ENCODE measurements around the gene SDC3. TPM values are rescaled to one million over a fixed set of nuclear protein-coding genes. Genes with fewer than 3 reads are reported as not detected.

SDC3 gene
- total RNA-seq, 2 donors from 2014 or later = 94.1 to 143 TPM

DNA sequence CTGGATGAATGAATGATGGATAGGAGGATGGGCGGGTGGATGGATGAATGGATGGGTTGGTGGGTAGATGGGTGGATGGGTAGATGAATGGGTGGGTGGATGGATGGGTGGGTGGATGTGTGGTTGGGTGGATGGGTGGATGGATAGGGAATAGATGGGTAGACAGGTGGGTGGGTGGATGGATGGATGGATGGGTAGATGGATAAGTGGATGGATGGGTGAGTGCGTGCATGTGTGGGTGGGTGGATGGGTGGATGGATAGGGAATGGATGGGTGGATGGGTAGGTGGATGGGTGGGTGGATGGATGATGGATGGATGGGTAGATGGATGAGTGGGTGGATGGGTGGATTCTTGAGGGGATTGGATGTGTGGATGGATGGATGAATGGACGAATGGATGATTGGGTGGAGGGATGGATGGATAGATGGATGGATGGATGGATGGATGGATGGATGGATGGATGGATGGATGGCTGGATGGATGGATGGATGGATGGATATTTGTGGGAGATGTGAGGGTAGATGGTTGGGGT, 68.7 kb downstream of the SDC3 start:
- Histone ChIP-seq H3K9ac (ENCODE audit: extremely low read depth, low read length, poor library complexity, severe bottlenecking) (no peak overlapping the region), H3K4me1 (ENCODE audit: control insufficient read depth, insufficient read depth, low read length) (peaks cover 27% of the 10 kb centered on the region), H3K4me3 (ENCODE audit: low read length) (no peak overlapping the region), H3K27ac (ENCODE audit: low read depth, low read length) (no peak overlapping the region), H3K27me3 (ENCODE audit: control insufficient read depth, insufficient read depth, low read length, poor library complexity, severe bottlenecking) (no peaks in the 10 kb centered on the region), H3K9me3 (ENCODE audit: control insufficient read depth, low read length) (no peaks in the 10 kb centered on the region), H3K36me3 (ENCODE audit: control insufficient read depth, insufficient read depth, low read length) (no peaks in the 10 kb centered on the region)
- Mint-ChIP-seq H3K27me3 (ENCODE audit: insufficient read depth) (no peaks in the 10 kb centered on the region), H3K36me3 (ENCODE audit: low read depth) (no peaks in the 10 kb centered on the region), H3K9me3 (no peaks in the 10 kb centered on the region), H3K4me1 (peaks cover 60% of the 10 kb centered on the region), H3K27ac (no peak overlapping the region), H3K4me3 (no peak overlapping the region)
- TF ChIP-seq, protein P1, sequence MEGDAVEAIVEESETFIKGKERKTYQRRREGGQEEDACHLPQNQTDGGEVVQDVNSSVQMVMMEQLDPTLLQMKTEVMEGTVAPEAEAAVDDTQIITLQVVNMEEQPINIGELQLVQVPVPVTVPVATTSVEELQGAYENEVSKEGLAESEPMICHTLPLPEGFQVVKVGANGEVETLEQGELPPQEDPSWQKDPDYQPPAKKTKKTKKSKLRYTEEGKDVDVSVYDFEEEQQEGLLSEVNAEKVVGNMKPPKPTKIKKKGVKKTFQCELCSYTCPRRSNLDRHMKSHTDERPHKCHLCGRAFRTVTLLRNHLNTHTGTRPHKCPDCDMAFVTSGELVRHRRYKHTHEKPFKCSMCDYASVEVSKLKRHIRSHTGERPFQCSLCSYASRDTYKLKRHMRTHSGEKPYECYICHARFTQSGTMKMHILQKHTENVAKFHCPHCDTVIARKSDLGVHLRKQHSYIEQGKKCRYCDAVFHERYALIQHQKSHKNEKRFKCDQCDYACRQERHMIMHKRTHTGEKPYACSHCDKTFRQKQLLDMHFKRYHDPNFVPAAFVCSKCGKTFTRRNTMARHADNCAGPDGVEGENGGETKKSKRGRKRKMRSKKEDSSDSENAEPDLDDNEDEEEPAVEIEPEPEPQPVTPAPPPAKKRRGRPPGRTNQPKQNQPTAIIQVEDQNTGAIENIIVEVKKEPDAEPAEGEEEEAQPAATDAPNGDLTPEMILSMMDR (conservative IDR thresholded peaks at IDR 0.05) = no peak
- WGBS, 2 experiments (ENCODE audit: insufficient coverage in 1 of 2, insufficient read length in 1 of 2) = 97 to 100% methylated on average over 3 of the region's 3 CpGs
- no peak for DNase-seq

DNA sequence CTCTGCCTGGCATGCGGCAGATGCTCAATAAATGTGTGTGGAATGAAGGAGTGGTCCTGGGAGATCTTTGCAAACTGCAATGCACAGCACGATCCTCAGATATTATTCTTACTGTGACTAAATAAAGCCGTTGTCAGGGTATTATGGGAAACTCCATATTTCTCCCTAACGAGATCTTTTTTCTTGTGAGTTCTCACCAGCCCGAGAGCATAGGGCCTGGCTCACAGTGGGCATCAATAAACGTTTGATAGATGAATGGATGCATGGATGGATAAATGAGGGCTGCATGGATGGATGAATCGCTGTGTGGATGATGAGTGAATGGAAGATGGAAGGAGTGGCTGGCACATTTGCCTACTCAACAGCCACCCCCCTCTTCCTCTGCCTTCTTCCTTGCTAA, 69.6 kb downstream of the SDC3 start:
- Histone ChIP-seq H3K9ac (ENCODE audit: extremely low read depth, low read length, poor library complexity, severe bottlenecking) (no peak overlapping the region), H3K9me3 (ENCODE audit: control insufficient read depth, low read length) (no peaks in the 10 kb centered on the region), H3K4me1 (ENCODE audit: control insufficient read depth, insufficient read depth, low read length) (peaks cover 24% of the 10 kb centered on the region), H3K4me3 (ENCODE audit: low read length) (no peak overlapping the region), H3K27ac (ENCODE audit: low read depth, low read length) (no peak overlapping the region), H3K27me3 (ENCODE audit: control insufficient read depth, insufficient read depth, low read length, poor library complexity, severe bottlenecking) (no peaks in the 10 kb centered on the region), H3K36me3 (ENCODE audit: control insufficient read depth, insufficient read depth, low read length) (no peaks in the 10 kb centered on the region)
- Mint-ChIP-seq H3K4me1 (peaks cover 61% of the 10 kb centered on the region), H3K36me3 (ENCODE audit: low read depth) (no peaks in the 10 kb centered on the region), H3K4me3 (no peak overlapping the region), H3K27me3 (ENCODE audit: insufficient read depth) (no peaks in the 10 kb centered on the region), H3K9me3 (no peaks in the 10 kb centered on the region), H3K27ac (no peak overlapping the region)
- no peak for DNase-seq
- 95 to 100% methylated on average over 6 to 7 of the region's 7 CpGs for WGBS, 2 experiments (ENCODE audit: insufficient coverage in 1 of 2, insufficient read length in 1 of 2)
- TF ChIP-seq, protein P1 (conservative IDR thresholded peaks at IDR 0.05) = no peak

- 50 to 52% methylated on average over 1 of the region's 1 CpG for WGBS, 2 experiments (ENCODE audit: insufficient coverage in 1 of 2, insufficient read length in 1 of 2)
- Mint-ChIP-seq H3K27ac (peak overlapping the region; percentile 88), H3K36me3 (ENCODE audit: low read depth) (no peaks in the 10 kb centered on the region), H3K27me3 (ENCODE audit: insufficient read depth) (no peaks in the 10 kb centered on the region), H3K9me3 (no peaks in the 10 kb centered on the region), H3K4me3 (peak overlapping the region; percentile 11), H3K4me1 (peaks cover 57% of the 10 kb centered on the region)
- H3K9me3 ChIP-seq (ENCODE audit: control insufficient read depth, low read length) = no peaks in the 10 kb centered on the region
- TF ChIP-seq, protein P1 (conservative IDR thresholded peaks at IDR 0.05) = no peak
- DNase-seq = peak; percentile 72
- no peaks in the 10 kb centered on the region for H3K27me3 ChIP-seq (ENCODE audit: control insufficient read depth, insufficient read depth, low read length, poor library complexity, severe bottlenecking)
- H3K9ac ChIP-seq (ENCODE audit: extremely low read depth, low read length, poor library complexity, severe bottlenecking) = no peak overlapping the region
- no peak overlapping the region for H3K27ac ChIP-seq (ENCODE audit: low read depth, low read length)
- peaks cover 23% of the 10 kb centered on the region for H3K4me1 ChIP-seq (ENCODE audit: control insufficient read depth, insufficient read depth, low read length)
- no peak overlapping the region for H3K4me3 ChIP-seq (ENCODE audit: low read length)
- H3K36me3 ChIP-seq (ENCODE audit: control insufficient read depth, insufficient read depth, low read length) = no peaks in the 10 kb centered on the region
Measured at GRCh38 chr1:30837653-30838052, 70.9 kb downstream of the SDC3 start.

Measured in endodermal cell (in vitro differentiated cells).